ENCODE data around the gene COL4A2.

COL4A2 gene

GRCh38 chr13:110323172-110323891 is 16.2 kb downstream of the COL4A2 start:
- no peak for DNase-seq

- no peak for DNase-seq
Measured at GRCh38 chr13:110324026-110324749, 17.1 kb downstream of the COL4A2 start.

DNA sequence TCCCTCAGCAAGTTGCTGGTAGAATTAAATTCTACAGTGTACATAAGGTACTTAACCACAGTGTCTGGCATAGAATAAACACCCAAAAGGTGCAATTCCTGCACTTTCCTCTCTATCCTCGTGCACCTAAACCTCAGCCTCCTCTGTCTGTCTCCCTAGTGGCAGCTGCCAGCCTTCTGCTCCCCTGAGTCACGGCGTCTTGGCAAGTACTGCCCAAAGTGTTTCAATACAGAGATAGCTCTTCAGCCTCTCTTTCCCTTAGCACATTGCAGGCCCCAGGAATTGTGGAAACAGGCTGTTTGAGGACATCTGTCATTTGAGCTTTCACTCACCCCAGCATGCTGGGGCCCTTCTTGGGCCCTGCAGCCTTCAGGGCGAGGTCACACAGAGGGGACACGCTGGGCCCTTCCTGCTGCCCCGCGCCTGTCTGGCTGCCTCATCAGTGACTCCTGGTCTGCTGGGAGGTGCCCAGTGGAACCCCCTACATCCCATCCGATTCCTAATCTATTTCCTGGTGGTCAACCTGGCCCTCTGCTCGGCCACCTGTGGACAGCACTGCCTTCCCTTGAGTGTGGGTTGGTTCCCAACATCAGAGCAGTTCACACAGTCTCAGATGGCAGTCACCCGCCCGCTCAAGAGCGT is 19.3 kb downstream of the COL4A2 start:
- DNase-seq, result no peak

DNA sequence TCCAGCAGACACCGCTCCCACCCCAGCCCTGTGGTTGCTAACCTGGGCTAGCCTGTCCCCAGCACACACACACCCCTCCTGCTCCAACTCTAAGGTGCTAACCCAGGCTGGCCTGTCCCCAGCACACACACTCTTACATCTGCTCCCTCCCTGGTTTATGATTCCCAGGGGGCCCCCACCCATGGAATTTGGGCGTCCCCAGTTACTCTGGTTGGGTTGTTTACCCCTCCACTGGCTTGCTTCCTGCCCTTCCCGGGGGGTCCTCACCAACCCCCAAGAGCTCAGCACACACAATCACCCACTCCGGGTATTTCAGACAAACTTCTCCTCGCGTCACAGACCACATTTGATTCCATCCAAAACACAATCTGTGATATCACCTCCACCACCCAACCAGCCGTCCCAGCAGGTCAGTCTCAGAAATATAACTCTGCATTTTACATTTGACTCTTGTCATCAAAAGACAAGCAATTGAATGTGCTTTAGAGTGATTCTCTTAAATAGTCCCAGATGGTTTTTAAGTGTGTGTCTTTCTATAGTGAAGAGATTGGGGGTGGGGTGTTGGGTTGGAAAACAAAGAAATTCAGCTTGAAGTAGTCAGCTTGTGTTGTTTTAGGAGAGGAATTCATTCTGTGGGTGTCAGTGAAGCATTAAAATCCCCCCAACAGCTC is 20.1 kb downstream of the COL4A2 start:
- DNase-seq, result no peak

DNA sequence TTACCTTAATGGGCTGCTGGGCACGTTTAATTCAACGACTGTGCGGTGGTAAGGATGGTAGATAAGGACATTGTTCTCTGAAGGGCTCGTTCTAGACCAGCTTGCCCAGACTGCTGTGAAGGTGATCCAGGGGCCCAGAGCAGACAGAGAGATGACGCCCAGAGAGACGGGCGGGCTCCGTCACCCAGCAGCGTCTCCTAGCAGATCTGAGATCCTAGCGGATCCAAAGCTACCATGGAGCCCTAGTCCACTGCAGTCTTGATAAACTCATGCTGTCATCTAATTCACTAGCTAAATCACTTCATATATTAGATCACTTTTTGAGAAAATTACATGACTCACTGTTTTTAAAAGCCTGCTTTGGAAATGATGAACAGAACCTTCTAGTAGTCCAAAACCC is 21.5 kb downstream of the COL4A2 start:
- DNase-seq, result no peak

GRCh38 chr13:110329258-110329657 is 22.2 kb downstream of the COL4A2 start:
- no peak for DNase-seq

GRCh38 chr13:110329798-110330461 is 22.8 kb downstream of the COL4A2 start:
- no peak for DNase-seq

GRCh38 chr13:110330491-110331011 is 23.5 kb downstream of the COL4A2 start:
- DNase-seq, result no peak

GRCh38 chr13:110331362-110331761 is 24.3 kb downstream of the COL4A2 start:
- DNase-seq, result no peak

GRCh38 chr13:110332750-110333149 is 25.7 kb downstream of the COL4A2 start:
- no peak for DNase-seq

- no peak for DNase-seq
Measured at GRCh38 chr13:110333837-110334236, 26.8 kb downstream of the COL4A2 start.

GRCh38 chr13:110334256-110334655 is 27.2 kb downstream of the COL4A2 start:
- DNase-seq, result no peak

DNA sequence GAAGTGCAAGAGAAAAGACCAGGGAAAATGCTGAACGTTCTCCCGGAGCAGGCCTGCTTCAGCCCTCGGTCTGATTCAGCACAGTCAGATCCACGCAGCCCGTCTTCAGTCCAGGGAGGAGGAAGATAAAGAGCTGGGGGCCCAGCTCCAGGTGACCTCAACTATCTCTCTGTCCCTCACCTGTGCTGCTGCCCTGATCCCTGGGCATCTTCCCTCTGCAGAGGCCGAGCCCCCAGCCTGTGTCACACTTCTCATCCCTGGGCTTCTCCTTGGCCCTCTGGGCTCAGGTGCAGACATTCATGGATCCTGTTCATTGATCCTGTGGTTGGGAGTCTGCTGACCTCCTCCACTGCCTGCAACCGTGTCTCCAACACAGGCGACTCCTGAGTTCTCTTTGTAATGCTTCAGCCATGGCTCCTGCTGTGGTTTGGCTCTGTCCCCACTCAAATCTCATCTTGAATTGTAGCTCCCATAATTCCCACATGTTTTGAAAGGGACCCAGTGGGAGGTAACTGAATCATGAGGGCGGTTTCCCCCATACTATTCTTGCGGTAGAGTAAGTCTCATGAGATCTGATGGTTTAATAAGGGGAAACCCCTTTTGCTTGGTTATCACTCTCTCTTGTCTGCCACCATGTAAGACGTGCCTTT is 27.9 kb downstream of the COL4A2 start:
- no peak for DNase-seq

DNA sequence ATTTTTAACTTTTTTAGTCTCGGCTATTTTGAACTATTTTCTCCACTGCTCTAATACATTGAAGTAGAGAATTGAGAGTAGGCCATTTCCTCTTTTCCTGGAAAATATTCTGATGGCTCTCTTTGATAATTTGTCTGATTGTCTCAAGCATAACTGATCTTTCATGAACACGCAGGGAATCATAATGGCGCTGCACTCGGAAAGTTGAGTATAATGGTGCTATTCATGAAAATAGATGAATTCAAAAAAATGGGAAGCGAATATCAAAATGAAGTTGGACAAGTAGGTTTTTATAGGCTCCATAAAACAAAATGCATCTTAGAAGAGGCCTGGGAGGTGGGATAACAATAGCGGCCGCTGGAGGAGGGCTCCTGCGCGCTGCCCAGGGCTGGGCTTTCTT is 29.0 kb downstream of the COL4A2 start:
- no peak for DNase-seq

DNA sequence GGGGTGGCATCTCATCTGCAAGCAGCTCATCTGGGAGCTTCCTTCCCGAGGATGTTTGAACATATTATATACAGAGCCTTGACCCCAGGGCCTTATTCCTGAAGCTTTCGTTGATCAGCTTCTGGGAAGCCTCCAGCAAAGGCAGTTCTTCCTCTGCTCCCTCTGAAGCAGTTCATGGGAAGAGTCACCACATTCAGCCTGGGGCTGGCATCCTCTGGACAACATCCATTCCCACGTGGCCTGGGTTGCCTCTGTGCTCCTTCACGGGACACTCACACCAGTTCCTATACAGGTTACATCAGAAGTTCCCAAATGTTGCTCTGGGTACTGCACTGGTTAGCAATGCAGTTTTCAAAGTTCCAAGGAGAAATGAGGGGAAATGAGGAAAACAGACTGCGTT is 29.6 kb downstream of the COL4A2 start:
- DNase-seq, result no peak

DNA sequence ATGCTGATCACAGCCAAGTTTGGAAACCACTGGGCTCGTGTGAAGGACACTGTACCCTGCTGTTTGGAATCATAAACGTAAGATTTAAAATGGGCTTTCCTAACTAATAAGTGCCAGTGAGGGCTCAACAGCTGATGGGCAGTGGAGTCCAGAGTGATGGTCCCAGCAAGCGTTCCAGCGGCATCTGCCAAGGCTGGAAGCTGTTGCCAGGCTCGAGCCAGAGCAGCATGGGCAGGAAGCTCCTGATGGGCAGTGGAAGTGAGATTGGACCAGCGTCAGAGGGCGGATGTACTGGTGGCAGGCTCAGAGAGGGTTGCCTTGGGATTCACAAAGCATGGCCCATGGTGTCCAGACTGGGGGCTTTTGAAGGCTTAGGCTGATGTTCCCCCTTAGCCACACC is 30.2 kb downstream of the COL4A2 start:
- DNase-seq, result no peak

- no peak for DNase-seq
Measured at GRCh38 chr13:110338441-110339101, 31.5 kb downstream of the COL4A2 start.

GRCh38 chr13:110339263-110339662 is 32.2 kb downstream of the COL4A2 start:
- no peak for DNase-seq

GRCh38 chr13:110339975-110340550 is 33.0 kb downstream of the COL4A2 start:
- no peak for DNase-seq

- DNase-seq, result peak; percentile 16
Measured at GRCh38 chr13:110340812-110341444, 33.8 kb downstream of the COL4A2 start.

Measured in central memory CD4-positive, alpha-beta T cell (primary cell).